Gastrocnemius medialis (tissue), 4 donors: ENCODE data around the gene ESRRG.

Experiments used
- CTCF ChIP-seq, 5 experiments: fragments of 450-650 bp in 3 of 5; fragments of 200-600 bp in 2 of 5; sonication (generic) in 2 of 5; IDR thresholded peaks in 4 of 5; conservative IDR thresholded peaks in 1 of 5; 1 replicate in 4 of 5; 2 replicates in 1 of 5; pipeline ENCODE4 v1.5.1; 2016 to 2019; ENCODE audit warnings: antibody characterized with exemption in 5 of 5, mild to moderate bottlenecking in 3 of 5, moderate library complexity in 3 of 5
- POLR2A ChIP-seq, 2 donors: fragments of 450-650 bp; IDR thresholded peaks; one replicate each; pipeline ENCODE4 v1.6.1; 2017; ENCODE audit warnings: antibody characterized with exemption in 2 of 2, mild to moderate bottlenecking in 2 of 2, moderate library complexity in 2 of 2

- TF ChIP-seq CTCF (IDR thresholded peaks at IDR 0.05 in 4 of 5, conservative IDR thresholded peaks at IDR 0.05 in 1 of 5) (no peak), POLR2A (IDR thresholded peaks at IDR 0.05) (no peak)
Observed at GRCh38 chr1:216686860-216687766, 36.1 kb downstream of the ESRRG start.
